A549 (cell line): ENCODE results near the gene NDNF. TPM values are rescaled to one million over a fixed set of nuclear protein-coding genes. Genes with fewer than 3 reads are reported as not detected.

Source experiments
- ATAC-seq, 2 experiments: fragments of 200-7000 bp in 1 of 2; fragments of >200 bp in 1 of 2; cut with Nextera tagmentation in 1 of 2; cut with Tn5 transposase in 1 of 2; 3 replicates each; pipeline versions ENCODE4 v1.8.0 to v1.9.1; 2018 to 2020; ENCODE audit warnings: mild to moderate bottlenecking in 1 of 2, moderate library complexity in 1 of 2
- CTCF ChIA-PET: fragments of 300-600 bp; sonication (Branson Sonifier 250); formaldehyde crosslinking; extraction: SDS; loops from one replicate; lab custom pipeline; 2021; ENCODE audit warnings: antibody characterized with exemption, inconsistent platforms; lab: Yijun Ruan, JAX
- POLR2A ChIA-PET: fragments of 350-600 bp; formaldehyde crosslinking; extraction: SDS; loops from one replicate; lab custom pipeline; 2021; ENCODE audit warnings: antibody characterized with exemption, inconsistent platforms; lab: Yijun Ruan, JAX
- DNase-seq, 2 experiments: peaks; one replicate each; pipeline versions ENCODE4 v3.0.0 to v3.0.0-alpha.2; 2011 to 2016; ENCODE audit warnings: low read depth in 1 of 2, low spot score in 1 of 2
- FAIRE-seq: peaks from 2 replicates; lab custom pipeline; 2011; peaks lifted over from hg19 to GRCh38; lab: Jason Lieb, UNC
- H3K27ac ChIP-seq, 2 experiments: fragments of >200 bp; sonication (Bioruptor Twin); formaldehyde crosslinking; 3 replicates each; pipeline ENCODE4 v1.5.1; 2016 to 2017
- H3K4me1 ChIP-seq: fragments of >200 bp; sonication (Bioruptor Twin); formaldehyde crosslinking; 3 replicates; pipeline ENCODE4 v1.6.1; 2016
- H3K4me2 ChIP-seq: fragments of >200 bp; sonication (Bioruptor Twin); formaldehyde crosslinking; 3 replicates; pipeline ENCODE4 v1.6.1; 2016
- H3K4me3 ChIP-seq: fragments of >200 bp; sonication (Bioruptor Twin); formaldehyde crosslinking; 3 replicates; pipeline ENCODE4 v1.5.1; 2016
- H3K9me3 ChIP-seq: fragments of >200 bp; sonication (Bioruptor Twin); formaldehyde crosslinking; 3 replicates; pipeline ENCODE4 v1.6.1; 2016
- CBX8 ChIP-seq: fragments of 200-600 bp; sonication (generic); IDR thresholded peaks from 2 replicates; pipeline ENCODE4 v1.6.1; 2016
- CEBPB ChIP-seq, 2 experiments: fragments of >200 bp in 1 of 2; sonication (Bioruptor Twin) in 1 of 2; formaldehyde crosslinking in 1 of 2; IDR thresholded peaks; 2 replicates each; pipeline ENCODE4 v1.6.1; 2012 to 2016
- CTCF ChIP-seq: fragments of >200 bp; sonication (Bioruptor Twin); formaldehyde crosslinking; IDR thresholded peaks from 3 replicates; pipeline ENCODE4 v1.5.1; 2016
- EHMT2 ChIP-seq: fragments of 200-600 bp; sonication (generic); IDR thresholded peaks from 2 replicates; pipeline ENCODE4 v1.6.1; 2016; ENCODE audit warnings: antibody characterized with exemption, low read depth, mild to moderate bottlenecking, moderate library complexity
- ELK1 ChIP-seq: fragments of 150-350 bp; IDR thresholded peaks from 2 replicates; pipeline ENCODE4 v1.6.1; 2014; ENCODE audit warnings: low read depth, mild to moderate bottlenecking, low read length
- EP300 ChIP-seq, 2 experiments: fragments of >200 bp; sonication (Bioruptor Twin); formaldehyde crosslinking; IDR thresholded peaks; 2 replicates in 1 of 2; 3 replicates in 1 of 2; pipeline ENCODE4 v1.6.1; 2016 to 2017
- FOSL2 ChIP-seq, 2 experiments: fragments of 450-650 bp in 1 of 2; fragments of >200 bp in 1 of 2; sonication (Bioruptor Twin) in 1 of 2; formaldehyde crosslinking; IDR thresholded peaks; 2 replicates each; pipeline versions ENCODE4 v1.5.0 to v1.6.1; 2016 to 2020; ENCODE audit warnings: mild to moderate bottlenecking in 1 of 2, moderate library complexity in 1 of 2
- GATA3 ChIP-seq: IDR thresholded peaks from 2 replicates; pipeline ENCODE4 v1.6.1; 2012; ENCODE audit warnings: borderline replicate concordance
- HDAC2 ChIP-seq: fragments of 200-600 bp; sonication (generic); IDR thresholded peaks from 2 replicates; pipeline ENCODE4 v1.6.1; 2016
- HEYL ChIP-seq: fragments of 250-450 bp; sonication (Bioruptor Pico); IDR thresholded peaks from 2 replicates; pipeline ENCODE4 v1.8.0; 2021; ENCODE audit warnings: mild to moderate bottlenecking, moderate library complexity
- HOXB13 ChIP-seq: fragments of 250-450 bp; sonication (Bioruptor Pico); IDR thresholded peaks from 2 replicates; pipeline ENCODE4 v1.5.0; 2020; ENCODE audit warnings: low read depth, mild to moderate bottlenecking, moderate library complexity
- HOXB5 ChIP-seq: fragments of 250-450 bp; sonication (Bioruptor Pico); IDR thresholded peaks from 2 replicates; pipeline ENCODE4 v1.5.0; 2020; ENCODE audit warnings: mild to moderate bottlenecking, moderate library complexity
- KDM1A ChIP-seq: fragments of 200-600 bp; sonication (generic); IDR thresholded peaks from 2 replicates; pipeline ENCODE4 v1.6.1; 2016; ENCODE audit warnings: low read depth, mild to moderate bottlenecking
- MAFK ChIP-seq: fragments of 450-650 bp; IDR thresholded peaks from 2 replicates; pipeline ENCODE4 v1.6.1; 2014; ENCODE audit not compliant: partially characterized antibody
- MAX ChIP-seq: IDR thresholded peaks from 2 replicates; pipeline ENCODE4 v1.6.1; 2012
- MYC ChIP-seq: IDR thresholded peaks from 2 replicates; pipeline ENCODE4 v1.6.1; 2012; ENCODE audit warnings: mild to moderate bottlenecking, inconsistent platforms, low read length, improper control_type of control experiment, borderline replicate concordance
- NPAS2 ChIP-seq: fragments of 250-450 bp; sonication (Bioruptor Pico); IDR thresholded peaks from 2 replicates; pipeline ENCODE4 v1.8.0; 2022; ENCODE audit warnings: mild to moderate bottlenecking, moderate library complexity, borderline replicate concordance
- NR3C1 ChIP-seq: fragments of >200 bp; sonication (Bioruptor Twin); formaldehyde crosslinking; IDR thresholded peaks from 3 replicates; pipeline ENCODE4 v1.6.1; 2017
- POLR2A ChIP-seq: IDR thresholded peaks from 2 replicates; pipeline ENCODE4 v1.6.1; 2012; ENCODE audit warnings: mild to moderate bottlenecking, low read length
- RAD21 ChIP-seq, 2 experiments: fragments of >200 bp in 1 of 2; sonication (Bioruptor Twin) in 1 of 2; formaldehyde crosslinking in 1 of 2; IDR thresholded peaks in 1 of 2; conservative IDR thresholded peaks in 1 of 2; 2 replicates in 1 of 2; 3 replicates in 1 of 2; pipeline ENCODE4 v1.6.1; 2012 to 2018; ENCODE audit warnings: inconsistent platforms in 1 of 2
- RCOR1 ChIP-seq: fragments of 150-350 bp; IDR thresholded peaks from 2 replicates; pipeline ENCODE4 v1.6.1; 2014; ENCODE audit warnings: antibody characterized with exemption, low read length, low read depth
- REST ChIP-seq: fragments of 200-600 bp; sonication (generic); IDR thresholded peaks from 2 replicates; pipeline ENCODE4 v1.6.1; 2016; ENCODE audit warnings: antibody characterized with exemption, mild to moderate bottlenecking, moderate library complexity
- SREBF2 ChIP-seq: fragments of 450-650 bp; IDR thresholded peaks from 2 replicates; pipeline ENCODE4 v1.6.1; 2014; ENCODE audit warnings: mild to moderate bottlenecking, moderate library complexity
- ZC3H11A ChIP-seq: fragments of 450-650 bp; IDR thresholded peaks from 2 replicates; pipeline ENCODE4 v1.6.1; 2014; ENCODE audit warnings: antibody characterized with exemption, mild to moderate bottlenecking
- ZSCAN20 ChIP-seq: fragments of 250-450 bp; sonication (Bioruptor Pico); IDR thresholded peaks from 2 replicates; pipeline ENCODE4 v1.8.0; 2022; ENCODE audit warnings: mild to moderate bottlenecking, moderate library complexity
- WGBS: methylation state at CpG from one replicate; pipeline ENCODE4 v1.1.6; 2017; ENCODE audit errors: missing lambda C conversion rate; 5-methylcytosine and 5-hydroxymethylcytosine counted together
- polyA plus RNA-seq, 4 experiments: library from polyadenylated mRNA; depleted of rRNA in 3 of 4; stranded (reverse); fragments of >200 nt; fragmentation: RNase III in 1 of 4; extraction: RNeasy Plus Mini Kit Qiagen cat#74134 plus additional on column Dnase treatment in 1 of 4; gene quantifications; 2 replicates in 3 of 4; 3 replicates in 1 of 4; pipeline ENCODE4 v1.2.3, GENCODE V29; 2011 to 2017

The NDNF gene
- polyA plus RNA-seq, 2 of the 4 experiments (the other 2 are of a cell fraction), result not detected

GRCh38 chr4:121018543-121018942 is 53.8 kb downstream of the NDNF start:
- no peak overlapping the region for H3K27ac ChIP-seq
- FAIRE-seq, result no peak
- ChIA-PET CTCF (no interaction called here), POLR2A (no interaction called here)
- H3K9me3 ChIP-seq, result no peaks in the 10 kb centered on the region
- H3K4me1 ChIP-seq, result no peaks in the 10 kb centered on the region
- no peak for ATAC-seq
- no peak overlapping the region for H3K4me2 ChIP-seq
- WGBS, result 73% methylated on average over 1 of the region's 1 CpG
- no peak for DNase-seq
- H3K4me3 ChIP-seq, result no peak overlapping the region
- no peak for TF ChIP-seq KDM1A
- no peak for TF ChIP-seq MYC
- no peak for TF ChIP-seq RAD21 (conservative IDR thresholded peaks at IDR 0.05 in 1 of 2, IDR thresholded peaks at IDR 0.05 in 1 of 2)
- no peak for TF ChIP-seq HOXB13 (CRISPR knock-in tag)
- no peak for TF ChIP-seq NR3C1
- no peak for TF ChIP-seq EHMT2
- peak; percentile 65 for TF ChIP-seq MAFK
- TF ChIP-seq CBX8, result no peak

- FAIRE-seq, result no peak
- Histone ChIP-seq H3K9me3 (no peaks in the 10 kb centered on the region), H3K4me3 (no peak overlapping the region), H3K4me1 (no peaks in the 10 kb centered on the region), H3K27ac (no peak overlapping the region), H3K4me2 (no peak overlapping the region)
- DNase-seq, result no peak
- ChIA-PET POLR2A (no interaction called here), CTCF (no interaction called here)
- no peak for ATAC-seq
- TF ChIP-seq FOSL2 (IDR thresholded peaks at IDR 0.05), result no peak
- no peak for TF ChIP-seq FOSL2 (CRISPR knock-in tag; IDR thresholded peaks at IDR 0.05)
- no peak for TF ChIP-seq RAD21 (conservative IDR thresholded peaks at IDR 0.05 in 1 of 2, IDR thresholded peaks at IDR 0.05 in 1 of 2)
- TF ChIP-seq ELK1, result no peak
- no peak for TF ChIP-seq NPAS2 (CRISPR knock-in tag)
- TF ChIP-seq POLR2A, result no peak
- 38% methylated on average over 6 of the region's 6 CpGs for WGBS
Measured at GRCh38 chr4:121016611-121017010, 55.7 kb downstream of the NDNF start.

- no peak overlapping the region for H3K4me3 ChIP-seq
- H3K4me2 ChIP-seq, result no peak overlapping the region
- POLR2A ChIA-PET, result no interaction called here
- DNase-seq (no peak), ATAC-seq (no peak), FAIRE-seq (no peak)
- no peaks in the 10 kb centered on the region for H3K9me3 ChIP-seq
- no peak for TF ChIP-seq HOXB5
- TF ChIP-seq EP300 (IDR thresholded peaks at IDR 0.05), result no peak
- no peak for TF ChIP-seq SREBF2
- TF ChIP-seq RCOR1, result no peak
- no peak for TF ChIP-seq CEBPB (IDR thresholded peaks at IDR 0.05)
- no peak for TF ChIP-seq HDAC2
- CTCF ChIA-PET, result no interaction called here
- H3K4me1 ChIP-seq, result no peaks in the 10 kb centered on the region
- 0% methylated on average over 1 of the region's 1 CpG for WGBS
- H3K27ac ChIP-seq, result no peak overlapping the region
Measured at GRCh38 chr4:121015421-121015820, 56.9 kb downstream of the NDNF start.

GRCh38 chr4:121014544-121014943 is 57.8 kb downstream of the NDNF start:
- H3K27ac ChIP-seq, result no peak overlapping the region
- CTCF ChIA-PET, result no interaction called here
- no peaks in the 10 kb centered on the region for H3K4me1 ChIP-seq
- H3K4me2 ChIP-seq, result no peak overlapping the region
- no peak for TF ChIP-seq REST
- no peak for TF ChIP-seq MAX
- TF ChIP-seq GATA3, result no peak
- no peak for TF ChIP-seq HEYL
- no peak for TF ChIP-seq HDAC2
- no peak for TF ChIP-seq CTCF
- TF ChIP-seq ZSCAN20, result no peak
- no peak for TF ChIP-seq RAD21 (conservative IDR thresholded peaks at IDR 0.05 in 1 of 2, IDR thresholded peaks at IDR 0.05 in 1 of 2)
- no peak for TF ChIP-seq ZC3H11A
- TF ChIP-seq, all 56 proteins: peak for 0
- H3K4me3 ChIP-seq, result no peak overlapping the region
- 70% methylated on average over 1 of the region's 1 CpG for WGBS
- no peak for FAIRE-seq
- DNase-seq, result no peak
- ATAC-seq, result no peak
- no peaks in the 10 kb centered on the region for H3K9me3 ChIP-seq
- POLR2A ChIA-PET, result no interaction called here
